H1 (cell line): ENCODE data around the gene TCP11. TPM values are rescaled to one million over a fixed set of nuclear protein-coding genes. Genes with fewer than 3 reads are reported as not detected.

Experiments used
- CTCF ChIA-PET: fragments of 300-600 bp; sonication (Branson Sonifier 250); formaldehyde crosslinking; loops from one replicate; lab custom pipeline; 2021; ENCODE audit not compliant: partially characterized antibody; lab: Charles Lee
- POLR2A ChIA-PET: fragments of 300-600 bp; sonication (Branson Sonifier 250); formaldehyde crosslinking; loops from one replicate; lab custom pipeline; 2021; ENCODE audit warnings: inconsistent platforms; ENCODE audit not compliant: partially characterized antibody; lab: Charles Lee
- DNase-seq, 2 experiments: peaks; one replicate each; pipeline versions ENCODE4 v3.0.0 to v3.0.0-alpha.2; 2010 to 2022; ENCODE audit warnings: low spot score in 2 of 2, low read depth in 1 of 2, mixed read lengths in 1 of 2
- FAIRE-seq: peaks from 2 replicates; lab custom pipeline; 2011; peaks lifted over from hg19 to GRCh38; lab: Jason Lieb, UNC
- H2AFZ ChIP-seq: 2 replicates; pipeline ENCODE4 v1.8.1; 2012; ENCODE audit warnings: low read length, inconsistent platforms
- H2AK5ac ChIP-seq: 2 replicates; pipeline ENCODE4 v1.6.1; 2013; ENCODE audit warnings: low read depth, low read length
- H2BK120ac ChIP-seq: replicated peaks from 2 replicates; pipeline ENCODE3; 2013; ENCODE audit warnings: low read depth, low read length, inconsistent platforms
- H2BK12ac ChIP-seq: 2 replicates; pipeline ENCODE4 v1.6.1; 2013; ENCODE audit warnings: low read depth, low read length
- H2BK15ac ChIP-seq: 2 replicates; pipeline ENCODE4 v1.6.1; 2013; ENCODE audit warnings: low read length
- H2BK20ac ChIP-seq: 2 replicates; pipeline ENCODE4 v1.6.1; 2013; ENCODE audit warnings: low read length
- H2BK5ac ChIP-seq: 2 replicates; pipeline ENCODE4 v1.6.1; 2013; ENCODE audit warnings: low read depth, low read length
- H3K14ac ChIP-seq: 2 replicates; pipeline ENCODE4 v1.6.1; 2013; ENCODE audit warnings: inconsistent platforms; ENCODE audit not compliant: insufficient read length
- H3K18ac ChIP-seq: 2 replicates; pipeline ENCODE4 v1.6.1; 2013; ENCODE audit warnings: low read length; ENCODE audit errors: extremely low read depth
- H3K23ac ChIP-seq: 2 replicates; pipeline ENCODE4 v1.6.1; 2013; ENCODE audit warnings: inconsistent platforms; ENCODE audit not compliant: insufficient read length
- H3K23me2 ChIP-seq: 2 replicates; pipeline ENCODE4 v1.6.1; 2013; ENCODE audit warnings: low read depth, low read length
- H3K27ac ChIP-seq: 2 replicates; pipeline ENCODE4 v1.6.1; 2011; ENCODE audit warnings: low read depth, low read length, inconsistent platforms
- H3K27me3 ChIP-seq, 4 experiments: replicated peaks in 1 of 4; 1 replicate in 1 of 4; 2 replicates in 3 of 4; pipeline versions ENCODE4 v1.6.1 to v1.8.1; 2011 to 2013; ENCODE audit warnings: low read length in 3 of 4, mild to moderate bottlenecking in 3 of 4, inconsistent platforms in 2 of 4, mixed read lengths in 2 of 4, moderate library complexity in 1 of 4; ENCODE audit not compliant: control insufficient read depth in 3 of 4, insufficient read depth in 3 of 4; ENCODE audit errors: extremely low read depth in 1 of 4
- H3K36me3 ChIP-seq, 4 experiments: 2 replicates each; pipeline versions ENCODE4 v1.6.1 to v1.8.1; 2011 to 2013; ENCODE audit warnings: mild to moderate bottlenecking in 4 of 4, low read length in 3 of 4, moderate library complexity in 2 of 4, control low read depth in 1 of 4, inconsistent platforms in 1 of 4; ENCODE audit not compliant: insufficient read depth in 4 of 4, control insufficient read depth in 2 of 4
- H3K4ac ChIP-seq: replicated peaks from 2 replicates; pipeline ENCODE3; 2013; ENCODE audit warnings: low read length, low read depth, mixed read lengths, inconsistent platforms; ENCODE audit not compliant: insufficient read length
- H3K4me1 ChIP-seq, 4 experiments: replicated peaks in 1 of 4; 1 replicate in 1 of 4; 2 replicates in 3 of 4; pipeline versions ENCODE4 v1.6.1 to v1.8.1; 2011 to 2013; ENCODE audit warnings: low read length in 3 of 4, inconsistent platforms in 2 of 4, mixed read lengths in 1 of 4; ENCODE audit not compliant: insufficient read depth in 4 of 4, control insufficient read depth in 3 of 4
- H3K4me2 ChIP-seq, 2 experiments: 2 replicates each; pipeline versions ENCODE4 v1.6.1 to v1.8.1; 2011 to 2013; ENCODE audit warnings: low read depth in 2 of 2, low read length in 2 of 2, control low read depth in 1 of 2, inconsistent platforms in 1 of 2, mild to moderate bottlenecking in 1 of 2; ENCODE audit not compliant: insufficient read depth in 1 of 2
- H3K4me3 ChIP-seq, 4 experiments: fragments of 200-600, 300-600 bp in 1 of 4; sonication (generic), shearing (Covaris generic), sonication (Bioruptor Twin) in 1 of 4; 2 replicates each; pipeline versions ENCODE4 v1.5.1 to v1.8.1; 2011 to 2016; ENCODE audit warnings: low read length in 4 of 4, low read depth in 3 of 4, control low read depth in 2 of 4, inconsistent platforms in 2 of 4, mild to moderate bottlenecking in 2 of 4, mixed read lengths in 1 of 4, moderate library complexity in 1 of 4; ENCODE audit not compliant: insufficient read depth in 2 of 4; ENCODE audit errors: extremely low read depth in 1 of 4
- H3K56ac ChIP-seq: replicated peaks from 2 replicates; pipeline ENCODE3; 2013; ENCODE audit warnings: low read depth, mild to moderate bottlenecking, mixed read lengths, low read length, inconsistent platforms; ENCODE audit not compliant: insufficient read length
- H3K79me1 ChIP-seq: 2 replicates; pipeline ENCODE4 v1.6.1; 2013; ENCODE audit warnings: low read depth, low read length, control low read depth
- H3K79me2 ChIP-seq, 2 experiments: 2 replicates each; pipeline versions ENCODE4 v1.6.1 to v1.8.1; 2012 to 2013; ENCODE audit warnings: low read length in 2 of 2, mild to moderate bottlenecking in 2 of 2, inconsistent platforms in 1 of 2; ENCODE audit not compliant: insufficient read depth in 2 of 2, control insufficient read depth in 1 of 2
- H3K9ac ChIP-seq, 4 experiments: replicated peaks in 1 of 4; 1 replicate in 1 of 4; 2 replicates in 3 of 4; pipeline versions ENCODE4 v1.6.1 to v1.8.1; 2011 to 2013; ENCODE audit warnings: low read depth in 3 of 4, low read length in 3 of 4, control low read depth in 2 of 4, mild to moderate bottlenecking in 2 of 4, moderate library complexity in 2 of 4, inconsistent platforms in 1 of 4; ENCODE audit errors: extremely low read depth in 1 of 4
- H3K9me3 ChIP-seq, 2 experiments: 2 replicates each; pipeline versions ENCODE4 v1.6.1 to v1.8.1; 2012 to 2013; ENCODE audit warnings: mild to moderate bottlenecking in 2 of 2, moderate library complexity in 2 of 2, control low read depth in 1 of 2, inconsistent platforms in 1 of 2, low read depth in 1 of 2, low read length in 1 of 2, mixed read lengths in 1 of 2; ENCODE audit not compliant: insufficient read depth in 2 of 2
- H4K20me1 ChIP-seq, 2 experiments: replicated peaks in 1 of 2; 2 replicates each; pipeline versions ENCODE3 to v1.8.1; 2011 to 2013; ENCODE audit warnings: inconsistent platforms in 2 of 2, low read length in 2 of 2, mild to moderate bottlenecking in 1 of 2; ENCODE audit not compliant: insufficient read depth in 2 of 2, control insufficient read depth in 1 of 2
- H4K5ac ChIP-seq: 2 replicates; pipeline ENCODE4 v1.6.1; 2013; ENCODE audit warnings: low read length, low read depth, mixed read lengths, inconsistent platforms; ENCODE audit not compliant: insufficient read length
- H4K8ac ChIP-seq: 2 replicates; pipeline ENCODE4 v1.8.0; 2013; ENCODE audit warnings: mild to moderate bottlenecking, moderate library complexity, low read length, inconsistent platforms; ENCODE audit not compliant: insufficient read depth; ENCODE audit errors: extremely low read depth
- H4K91ac ChIP-seq: replicated peaks from 2 replicates; pipeline ENCODE3; 2013; ENCODE audit warnings: low read length, mixed read lengths, inconsistent platforms; ENCODE audit not compliant: insufficient read length
- FOSL1 ChIP-seq: IDR thresholded peaks from 2 replicates; pipeline ENCODE4 v1.6.1; 2011; ENCODE audit warnings: mild to moderate bottlenecking, low read depth, low read length, moderate library complexity; ENCODE audit not compliant: insufficient read depth
- KDM1A ChIP-seq: fragments of 200-600, 300-600 bp; sonication (generic); IDR thresholded peaks from 2 replicates; pipeline ENCODE4 v1.7.1; 2016; ENCODE audit warnings: mild to moderate bottlenecking, low read length, borderline replicate concordance
- WGBS, 2 experiments: shearing (Covaris generic) in 1 of 2; methylation state at CpG; one replicate each; pipeline versions ENCODE4 v1.1.6 to v1.1.7; 2013 to 2015; ENCODE audit warnings: low lambda C conversion rate in 2 of 2, mixed read lengths in 2 of 2, inconsistent platforms in 1 of 2, low coverage in 1 of 2, missing lambda C conversion rate in 1 of 2; ENCODE audit not compliant: insufficient replicate concordance in 2 of 2, insufficient coverage in 1 of 2, insufficient read length in 1 of 2; ENCODE audit errors: extremely low coverage in 1 of 2, missing lambda C conversion rate in 1 of 2; 5-methylcytosine and 5-hydroxymethylcytosine counted together
- polyA plus RNA-seq, 7 experiments: library from polyadenylated mRNA; depleted of rRNA in 3 of 7; stranded (reverse) in 5 of 7; unstranded in 2 of 7; fragments of >200 nt in 5 of 7; fragments of 200-250 nt in 2 of 7; gene quantifications; 1 replicate in 5 of 7; 2 replicates in 1 of 7; 4 replicates in 1 of 7; pipeline versions ENCODE4 v1.2.1 to v1.2.3, GENCODE V29; 2011 to 2013; ENCODE audit warnings: missing spikeins in 2 of 7, mixed read lengths in 2 of 7
- total RNA-seq: library from RNA; stranded (reverse); fragmentation: NEBNext Ultra II Directional; extraction: Animal tissue kit (Norgen Biotek cat#: 25700); gene quantifications from 2 replicates; pipeline ENCODE4 v1.2.1, GENCODE V29; 2021

Gene TCP11
- total and polyA plus RNA-seq, 2 of the 8 experiments (the other 6 are each of a cell fraction or from before 2014, with no cell fraction given): 0.11 TPM; not detected in 1

DNA sequence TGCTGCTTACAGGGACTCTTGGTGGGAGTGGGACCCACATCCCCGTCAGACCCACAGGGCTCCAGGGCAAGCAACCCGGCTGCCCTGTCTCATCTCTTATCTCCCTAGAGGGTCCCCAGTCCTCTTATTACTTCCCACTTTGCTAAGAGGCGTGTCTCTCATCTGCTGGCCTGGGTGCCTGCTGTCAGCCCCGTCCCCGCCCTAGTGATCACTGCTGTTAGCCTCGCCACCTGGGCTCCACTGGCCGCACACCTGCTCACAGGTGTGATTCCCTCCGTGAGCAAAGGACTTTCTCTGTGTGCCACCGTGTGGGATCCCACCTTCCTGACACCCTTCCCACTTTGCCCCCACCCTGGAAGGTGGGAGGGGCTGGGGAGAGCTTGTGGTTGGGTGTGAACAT, 57.6 kb downstream of the TCP11 start:
- no peak overlapping the region for H2BK12ac ChIP-seq
- FAIRE-seq: no peak
- no peak overlapping the region for H2BK5ac ChIP-seq
- H3K9ac ChIP-seq: no peak overlapping the region
- H2AK5ac ChIP-seq: no peak overlapping the region
- no peaks in the 10 kb centered on the region for H3K9me3 ChIP-seq
- peaks cover 3 to 15% (median 11%) of the 10 kb centered on the region in 4 experiments; a peak in 7 of 8 replicates for H3K36me3 ChIP-seq
- no peak overlapping the region for H3K27ac ChIP-seq
- no peaks in the 10 kb centered on the region for H3K79me2 ChIP-seq
- H3K4ac ChIP-seq: no peak overlapping the region
- H3K23me2 ChIP-seq: no peaks in the 10 kb centered on the region
- no peak overlapping the region for H3K23ac ChIP-seq
- no peak overlapping the region for H2AFZ ChIP-seq
- H2BK15ac ChIP-seq: no peak overlapping the region
- H3K18ac ChIP-seq: no peak overlapping the region
- no peak overlapping the region for H4K91ac ChIP-seq
- TF ChIP-seq FOSL1 (no peak), KDM1A (no peak)
- TF ChIP-seq, all 59 proteins: peak for 0
- H3K4me1 ChIP-seq: peaks cover 0 to 10% (median 4%) of the 10 kb centered on the region in 4 experiments; a peak in 4 of 7 replicates
- H4K5ac ChIP-seq: no peak overlapping the region
- no peak overlapping the region for H3K4me2 ChIP-seq
- H3K79me1 ChIP-seq: no peaks in the 10 kb centered on the region
- H3K27me3 ChIP-seq: no peaks in the 10 kb centered on the region
- H4K8ac ChIP-seq: no peak overlapping the region
- no peak overlapping the region for H2BK20ac ChIP-seq
- no peak overlapping the region for H3K14ac ChIP-seq
- no peak overlapping the region for H3K4me3 ChIP-seq
- POLR2A ChIA-PET: no interaction called here
- no peak overlapping the region for H2BK120ac ChIP-seq
- DNase-seq: no peak
- H4K20me1 ChIP-seq: peaks cover 0 to 3% of the 10 kb centered on the region in 2 experiments
- WGBS, 2 experiments: 88% methylated on average over 9 of the region's 9 CpGs; no CpG with 5 or more reads in 1 of the 2 experiments
- H3K56ac ChIP-seq: no peak overlapping the region
- CTCF ChIA-PET: interaction anchor here (0.9 kb wide), 1 partner anchor 23 kb away, joined by 3 read pairs; no protein-coding TSS in a partner anchor
